GM21423 (cell line): ENCODE measurements around the gene VPS37D.

Experiments used
- ATAC-seq: cut with Tn5 transposase; IDR thresholded peaks from one replicate; pipeline ENCODE4 v1.9.1; 2021; ENCODE audit warnings: mild to moderate bottlenecking, moderate library complexity; ENCODE audit not compliant: unreplicated experiment

The VPS37D gene

DNA sequence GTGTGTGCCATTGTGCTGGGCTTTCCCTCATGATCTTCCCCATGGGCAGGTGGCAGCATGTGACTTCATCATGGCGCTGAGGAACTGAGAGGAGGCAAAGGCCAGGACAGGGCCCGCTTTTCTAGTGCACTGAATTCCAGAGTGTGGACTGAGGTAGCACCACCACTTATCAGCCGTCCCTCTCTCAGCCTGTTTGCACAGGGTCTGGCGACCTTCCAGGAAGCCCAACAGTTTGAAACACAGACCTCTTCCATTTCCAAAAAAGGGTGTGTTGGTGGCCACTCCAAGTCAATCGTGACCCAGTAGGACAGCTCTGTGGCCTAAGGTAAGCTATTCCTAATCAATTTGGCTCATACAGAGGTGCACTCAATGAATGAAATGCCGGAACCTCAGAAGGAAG lies 11.2 kb downstream of the VPS37D start:
- no peak for ATAC-seq

DNA sequence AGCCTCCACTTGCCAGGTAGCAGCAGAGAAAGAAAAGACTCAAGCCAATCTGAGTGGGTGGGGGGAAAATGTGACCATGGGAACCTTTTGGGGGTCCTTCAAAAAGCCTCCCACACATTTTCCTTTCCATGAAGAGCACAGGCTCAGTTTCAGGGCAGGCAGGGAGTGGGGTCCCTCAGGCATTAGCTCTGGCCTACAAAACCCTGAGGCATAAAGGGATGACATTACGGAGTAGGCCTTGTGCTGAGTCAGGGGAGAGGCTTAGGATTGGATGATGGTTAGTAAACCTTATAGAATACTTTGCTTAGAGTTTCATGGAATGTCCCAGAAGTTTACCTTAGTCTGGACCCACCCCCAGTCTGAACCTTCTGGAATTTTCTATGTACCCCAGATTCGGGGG lies 12.1 kb downstream of the VPS37D start:
- no peak for ATAC-seq

DNA sequence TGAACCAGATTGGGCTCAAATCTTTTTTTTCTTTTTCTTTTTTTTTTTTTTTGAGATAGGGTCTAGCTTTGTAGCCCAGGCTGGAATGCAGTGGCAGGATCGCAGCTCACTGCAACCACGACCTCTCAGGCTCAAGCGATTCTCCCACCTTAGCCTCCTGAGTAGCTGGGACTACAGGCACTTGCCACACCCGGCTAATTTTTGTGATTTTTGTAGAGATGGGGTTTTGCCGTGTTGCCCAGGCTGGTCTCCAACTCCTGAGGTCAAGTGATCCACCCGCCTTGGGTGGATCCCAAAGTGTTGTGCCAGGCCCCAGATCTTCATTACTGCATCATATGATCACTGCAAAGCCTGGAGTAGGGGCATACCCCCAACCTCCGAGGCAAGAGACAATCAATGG lies 12.9 kb downstream of the VPS37D start:
- no peak for ATAC-seq

DNA sequence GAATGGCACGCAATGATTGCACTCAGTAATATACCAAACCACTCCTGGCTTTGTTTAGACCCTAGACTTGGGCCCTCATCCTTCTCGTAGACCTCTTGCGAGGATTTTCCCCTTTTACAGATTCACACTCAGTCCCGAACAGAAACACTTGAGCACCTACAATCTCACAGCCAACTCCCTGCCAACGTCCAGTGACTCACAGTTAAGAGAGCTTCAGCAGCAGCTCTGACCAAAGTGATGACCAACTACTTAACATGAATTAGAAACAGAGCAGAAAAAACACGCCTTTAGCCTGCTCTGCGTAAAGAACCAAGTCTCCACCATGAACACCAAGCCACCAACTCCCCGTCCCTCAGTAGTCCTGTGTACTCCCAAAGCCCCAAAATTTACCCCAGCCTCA lies 13.4 kb downstream of the VPS37D start:
- ATAC-seq: no peak

DNA sequence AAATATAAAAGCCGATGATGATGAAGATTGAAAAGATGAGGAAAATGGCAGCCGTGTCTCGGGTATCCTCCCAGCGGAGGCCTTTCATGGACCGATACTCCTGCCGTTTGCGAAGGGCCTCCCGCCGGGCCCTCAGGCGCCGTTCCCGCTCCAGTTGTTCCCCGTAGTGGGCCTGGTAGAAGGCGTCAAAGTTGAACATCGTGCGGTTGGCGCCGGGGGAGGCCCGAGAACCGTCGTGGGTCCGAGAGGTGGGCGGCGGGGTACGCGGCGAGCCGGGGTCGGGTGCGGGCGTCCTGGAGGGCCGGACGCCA lies 15.1 kb downstream of the VPS37D start:
- ATAC-seq: peak; percentile 14

DNA sequence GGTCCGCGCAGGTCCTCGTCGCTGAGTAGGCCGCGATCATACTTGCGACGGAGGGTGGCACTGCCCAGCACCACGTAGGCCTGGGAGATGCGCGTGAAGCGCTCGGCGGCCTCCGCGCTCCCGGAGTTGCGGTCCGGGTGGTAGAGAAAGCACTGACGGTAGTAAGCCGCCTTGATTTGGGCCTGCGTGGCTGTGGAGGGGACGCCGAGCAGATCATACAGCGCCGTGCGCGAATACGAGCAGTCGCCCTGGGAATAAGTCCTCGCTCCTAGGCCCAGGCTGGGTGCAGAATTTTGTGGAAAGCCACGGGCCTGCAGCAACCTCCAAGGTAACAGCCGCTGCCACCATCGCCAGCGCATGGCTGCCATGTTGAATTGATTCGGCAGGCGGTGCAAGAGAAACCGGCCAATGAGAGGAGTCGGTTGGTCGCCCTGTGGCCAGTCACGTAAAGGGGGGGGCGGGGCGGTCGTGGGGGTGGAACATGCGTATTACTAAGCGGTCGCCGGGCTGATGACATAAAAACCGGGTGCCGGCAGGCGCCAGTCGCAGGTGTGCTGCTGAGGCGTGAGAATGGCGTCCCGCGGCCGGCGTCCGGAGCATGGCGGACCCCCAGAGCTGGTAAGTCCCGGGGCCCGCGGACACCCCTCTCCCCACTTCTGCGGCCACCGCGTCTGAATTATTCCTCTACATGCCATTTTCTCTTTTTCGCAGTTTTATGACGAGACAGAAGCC lies 15.6 kb downstream of the VPS37D start, which contains the start of the genes BUD23 and DNAJC30:
Gene BUD23 (plus strand): TSS at position 542 of the 732 bp plus-strand sequence. CDS start 29 bp downstream, at position 571.
Gene DNAJC30 (minus strand): TSS at position 398 of the 732 bp plus-strand sequence. CDS start 30 bp downstream, at position 368.
- peak; percentile 93 for ATAC-seq

DNA sequence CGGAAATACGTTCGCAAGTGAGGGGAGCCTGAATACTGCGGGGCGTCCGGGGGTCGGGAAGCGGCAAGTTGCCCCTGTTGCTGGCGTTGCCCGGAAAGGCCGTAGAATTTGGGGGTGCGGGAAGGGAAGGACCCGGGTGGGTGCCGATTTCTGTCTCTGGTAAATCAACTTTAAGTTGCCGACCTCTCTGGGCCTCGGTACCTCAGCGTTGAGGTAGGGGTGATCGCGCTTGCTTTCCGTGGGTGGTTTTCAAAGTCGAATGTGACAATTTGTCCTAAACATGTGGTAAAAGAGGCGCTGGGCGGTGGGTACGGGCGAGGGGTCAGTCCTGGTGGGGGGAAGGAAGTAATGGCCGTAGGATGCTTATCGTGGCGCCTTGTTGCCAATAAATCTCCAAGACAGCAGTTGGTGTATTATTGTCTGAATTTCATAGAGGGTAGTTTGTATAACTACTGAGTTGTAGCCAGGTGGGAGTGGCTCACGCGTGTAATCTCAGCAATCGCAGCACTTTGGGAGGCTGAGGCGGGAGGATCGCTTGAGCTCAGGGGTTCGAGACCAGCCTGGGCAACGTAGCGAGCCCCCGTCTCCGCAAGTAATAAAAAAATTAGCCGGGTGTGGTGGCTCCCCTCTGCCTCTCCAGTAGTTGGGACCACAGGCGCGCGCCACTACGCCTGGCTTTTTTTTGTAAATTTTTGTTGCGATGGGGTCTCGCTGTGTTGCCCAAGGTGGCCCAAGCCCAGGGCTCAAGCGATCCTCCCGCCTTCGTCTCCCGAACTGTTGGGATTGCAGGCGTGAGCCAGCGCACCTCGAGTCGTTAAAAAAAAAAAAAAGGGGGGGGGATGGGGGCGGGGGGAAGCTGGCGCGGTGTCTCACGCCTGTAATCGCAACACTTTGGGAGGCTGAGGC lies 16.4 kb downstream of the VPS37D start:
- no peak for ATAC-seq

GRCh38 chr7:73685311-73685710 lies 17.7 kb downstream of the VPS37D start:
- ATAC-seq: no peak

- ATAC-seq: no peak
Observed at GRCh38 chr7:73688288-73688687, 20.7 kb downstream of the VPS37D start.

GRCh38 chr7:73690646-73691045 lies 23.0 kb downstream of the VPS37D start:
- no peak for ATAC-seq

DNA sequence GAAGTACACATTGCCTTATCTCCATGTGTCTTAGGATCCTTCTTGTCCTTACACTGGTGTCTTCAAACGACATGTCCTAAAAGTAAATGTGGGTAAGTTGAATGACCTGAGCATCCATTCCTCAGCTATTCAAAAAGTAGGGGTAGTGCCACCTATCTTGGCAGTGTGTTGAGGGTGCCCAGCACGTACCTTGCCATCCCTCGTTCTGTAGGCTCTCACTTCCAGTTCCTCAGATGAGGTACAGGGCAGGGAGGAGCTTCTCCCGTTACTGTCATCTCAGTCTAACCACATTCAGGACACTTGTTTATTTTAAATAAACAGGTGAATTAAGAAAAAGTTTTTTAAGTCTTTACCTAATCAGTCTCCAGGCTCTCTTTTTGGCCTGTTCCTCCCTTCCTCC lies 28.7 kb downstream of the VPS37D start:
- ATAC-seq: no peak

DNA sequence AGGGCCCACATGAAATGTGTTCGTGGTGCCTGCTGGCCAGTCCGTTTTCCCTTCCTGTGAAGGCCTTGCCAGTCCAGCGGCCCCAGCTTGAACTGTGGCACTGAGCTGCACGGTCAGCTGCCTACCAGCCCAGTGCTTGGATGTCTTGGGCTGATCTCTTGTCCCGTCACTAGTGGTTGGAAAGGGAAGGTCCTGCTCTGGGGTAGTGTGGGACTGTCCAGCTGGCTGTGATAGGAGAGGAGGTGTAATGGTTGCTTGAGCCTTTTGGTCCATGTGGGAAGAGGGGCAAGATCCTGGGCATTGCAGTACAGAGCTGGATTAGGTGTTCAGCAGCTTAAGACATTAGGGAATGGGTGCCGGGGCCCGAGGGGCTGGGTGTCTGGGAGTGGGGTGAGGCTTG lies 30.8 kb downstream of the VPS37D start:
- no peak for ATAC-seq

DNA sequence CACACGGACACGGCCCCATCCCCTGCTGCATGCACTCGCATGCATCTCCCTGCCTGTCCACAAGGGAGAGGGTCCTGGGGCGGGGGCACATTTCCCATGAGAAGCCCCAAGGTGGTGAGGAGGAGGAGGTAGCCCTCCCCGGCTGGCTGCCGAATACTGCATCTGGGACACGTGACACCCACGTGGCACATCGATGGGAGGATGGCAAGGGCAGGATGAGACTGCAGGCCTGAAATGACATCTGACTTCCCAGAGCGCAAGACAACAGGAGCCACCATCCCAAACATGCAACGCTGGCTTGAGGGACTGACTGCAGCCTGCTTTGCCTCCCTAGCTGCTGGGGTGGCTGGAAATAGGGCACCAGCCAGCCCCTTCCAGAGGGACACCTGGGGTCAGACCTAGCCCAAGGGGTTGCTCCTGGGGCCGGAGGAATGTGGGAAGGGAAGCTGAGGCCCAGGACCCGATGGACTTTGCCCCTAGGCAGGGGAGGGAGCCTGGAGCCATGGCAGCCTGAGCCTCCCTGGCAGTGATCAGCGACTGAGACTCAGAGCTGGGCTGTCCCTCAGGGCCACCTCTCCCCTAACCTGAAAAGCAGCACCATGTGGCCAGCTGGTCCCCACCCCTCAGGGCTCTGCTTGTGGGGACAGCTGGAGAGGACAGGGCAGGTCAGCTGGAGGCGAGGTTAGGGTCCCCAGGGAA lies 31.9 kb downstream of the VPS37D start:
- no peak for ATAC-seq

DNA sequence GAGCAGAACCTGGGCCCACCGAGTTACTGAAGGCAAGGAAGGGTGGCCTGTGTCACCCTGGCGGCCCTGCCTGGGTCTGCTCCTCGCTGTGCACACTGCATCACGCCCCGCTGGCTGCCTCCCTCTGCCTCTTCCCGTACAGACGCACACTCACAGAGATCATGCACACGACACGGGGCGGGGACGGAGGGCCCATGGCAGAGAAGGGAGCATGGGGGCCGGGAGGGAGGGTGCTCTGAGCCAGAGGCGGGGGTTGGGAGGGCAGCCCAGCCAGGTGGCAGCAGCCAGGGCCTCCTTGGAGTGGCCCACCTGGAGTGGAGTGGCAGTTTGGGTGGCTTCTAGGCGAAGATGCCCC lies 32.4 kb downstream of the VPS37D start:
- no peak for ATAC-seq

DNA sequence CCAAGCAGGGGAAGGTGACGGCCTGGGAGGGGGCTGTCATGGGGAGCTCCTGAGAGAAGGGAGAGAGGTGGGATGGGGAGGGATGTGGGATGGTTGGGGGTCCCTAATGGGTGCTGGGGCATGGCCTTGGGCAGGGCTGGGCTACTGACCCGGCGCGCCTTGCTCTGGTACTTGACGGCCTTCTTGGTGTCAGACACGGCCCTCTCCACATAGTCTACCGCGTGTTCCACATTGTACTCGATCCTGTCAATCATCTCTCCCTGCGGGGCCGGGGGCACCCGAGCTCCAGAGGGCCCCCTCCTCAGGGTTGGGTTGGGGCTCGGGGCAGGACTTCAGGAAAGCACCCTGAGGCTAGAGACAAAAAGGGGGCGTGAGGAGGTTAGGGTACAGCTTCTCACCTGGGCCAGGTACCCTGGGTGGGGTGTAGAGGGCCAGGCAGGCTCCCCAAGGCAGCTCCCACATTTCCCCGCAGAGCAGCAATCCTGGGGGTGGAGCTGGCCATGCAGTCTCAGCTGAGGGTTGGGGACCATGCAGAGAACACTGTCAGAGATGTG lies 33.0 kb downstream of the VPS37D start:
- no peak for ATAC-seq

- no peak for ATAC-seq
Observed at GRCh38 chr7:73701357-73701995, 33.8 kb downstream of the VPS37D start.

GRCh38 chr7:73702226-73702625 lies 34.6 kb downstream of the VPS37D start:
- no peak for ATAC-seq

DNA sequence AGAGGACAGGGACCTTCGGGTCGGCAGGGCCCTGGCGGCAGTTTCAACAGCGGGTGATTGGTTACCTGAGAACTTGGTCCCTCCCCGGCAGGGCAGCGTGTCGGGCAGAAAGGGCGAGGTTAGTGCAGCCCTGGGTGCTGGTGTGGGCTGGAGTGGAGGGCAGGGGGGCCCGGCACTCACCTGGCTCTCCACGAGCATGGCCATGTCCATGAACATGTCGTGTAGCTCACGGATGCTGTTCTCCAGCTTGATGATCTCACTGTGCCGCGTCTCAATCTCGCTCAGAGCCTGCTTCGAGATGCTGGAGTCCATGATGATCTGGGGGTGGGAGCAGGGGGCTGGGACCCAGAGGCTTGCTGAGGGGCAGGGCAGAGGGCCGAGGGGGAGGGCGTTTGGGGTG lies 35.0 kb downstream of the VPS37D start:
- no peak for ATAC-seq

DNA sequence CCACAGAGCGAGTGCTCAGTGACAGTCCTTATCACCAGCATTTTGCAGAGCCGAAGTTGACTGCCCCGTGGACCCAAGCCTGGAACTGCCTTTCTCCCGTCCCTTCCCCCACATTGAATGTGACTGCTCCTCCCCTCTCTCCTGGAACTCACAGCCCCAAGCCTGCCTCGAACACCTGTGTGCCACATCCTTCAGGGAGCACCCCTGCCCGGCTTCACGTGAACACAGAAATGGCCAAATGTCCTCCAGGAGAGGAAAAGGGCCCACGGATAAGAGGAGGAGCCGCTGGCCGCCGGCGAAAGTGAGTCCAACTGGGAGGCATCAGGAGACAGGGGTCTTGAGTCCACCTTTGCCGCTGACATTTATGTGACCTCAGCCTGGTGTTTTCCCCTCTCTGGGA lies 35.6 kb downstream of the VPS37D start:
- no peak for ATAC-seq

- no peak for ATAC-seq
Observed at GRCh38 chr7:73703757-73704639, 36.4 kb downstream of the VPS37D start.
